SK-N-SH (cell line): ENCODE data around the gene TDRD9. TPM values are rescaled to one million over a fixed set of nuclear protein-coding genes. Genes with fewer than 3 reads are reported as not detected.

Source experiments
- CTCF ChIA-PET: fragments of 300-600, 350-600 bp; formaldehyde crosslinking; extraction: SDS; loops from one replicate; lab custom pipeline; 2021; lab: Yijun Ruan, JAX
- POLR2A ChIA-PET: fragments of 350-600 bp; sonication (Branson Sonifier 250); formaldehyde crosslinking; extraction: SDS; loops from one replicate; lab custom pipeline; 2020; ENCODE audit warnings: antibody characterized with exemption, inconsistent platforms; lab: Yijun Ruan, JAX
- DNase-seq: peaks from one replicate; pipeline ENCODE4 v3.0.0; 2012
- H2AFZ ChIP-seq: fragments of 200-600 bp; sonication (generic); 2 replicates; pipeline ENCODE4 v1.8.1; 2016; ENCODE audit warnings: antibody characterized with exemption, mild to moderate bottlenecking, low read depth
- H3F3A ChIP-seq: fragments of 200-600 bp; sonication (generic); replicated peaks from 2 replicates; pipeline ENCODE3; 2016; ENCODE audit warnings: antibody characterized with exemption, mild to moderate bottlenecking; ENCODE audit not compliant: insufficient read depth
- H3K27ac ChIP-seq, 2 experiments: fragments of 200-500 bp in 1 of 2; fragments of 200-600 bp in 1 of 2; sonication (Bioruptor generic) in 1 of 2; sonication (generic), shearing (Covaris generic) in 1 of 2; 2 replicates each; pipeline versions ENCODE4 v1.5.1 to v1.6.1; 2014 to 2016; ENCODE audit warnings: low read depth in 2 of 2, inconsistent platforms in 1 of 2, low read length in 1 of 2, mild to moderate bottlenecking in 1 of 2, mixed read lengths in 1 of 2
- H3K27me3 ChIP-seq: fragments of 200-600 bp; sonication (generic), shearing (Covaris generic); 2 replicates; pipeline ENCODE4 v1.6.1; 2016; ENCODE audit warnings: mixed run types; ENCODE audit not compliant: insufficient read depth
- H3K36me3 ChIP-seq, 2 experiments: fragments of 200-500 bp in 1 of 2; fragments of 200-600 bp in 1 of 2; sonication (Bioruptor generic) in 1 of 2; sonication (generic) in 1 of 2; replicated peaks in 1 of 2; 2 replicates each; pipeline versions ENCODE3 to v1.5.1; 2014 to 2016; ENCODE audit warnings: low read length in 1 of 2, mild to moderate bottlenecking in 1 of 2; ENCODE audit not compliant: insufficient read depth in 2 of 2, control insufficient read depth in 1 of 2
- H3K4me1 ChIP-seq, 2 experiments: fragments of 200-500 bp in 1 of 2; fragments of 200-600 bp in 1 of 2; sonication (Bioruptor generic) in 1 of 2; sonication (generic), shearing (Covaris generic) in 1 of 2; 2 replicates each; pipeline versions ENCODE4 v1.5.1 to v1.6.1; 2014 to 2016; ENCODE audit warnings: low read depth in 1 of 2, low read length in 1 of 2, mixed run types in 1 of 2; ENCODE audit not compliant: insufficient read depth in 2 of 2, control insufficient read depth in 1 of 2
- H3K4me2 ChIP-seq: fragments of 200-600 bp; sonication (generic), shearing (Covaris generic); 2 replicates; pipeline ENCODE4 v1.6.1; 2017; ENCODE audit warnings: mixed run types
- H3K4me3 ChIP-seq, 2 experiments: fragments of 200-500 bp in 1 of 2; fragments of 200-600 bp in 1 of 2; sonication (Bioruptor generic) in 1 of 2; sonication (generic), shearing (Covaris generic) in 1 of 2; 2 replicates each; pipeline versions ENCODE4 v1.5.1 to v1.8.1; 2014 to 2016; ENCODE audit warnings: low read depth in 2 of 2, inconsistent platforms in 1 of 2, low read length in 1 of 2, mild to moderate bottlenecking in 1 of 2, mixed read lengths in 1 of 2, moderate library complexity in 1 of 2
- H3K79me2 ChIP-seq: fragments of 200-600 bp; sonication (generic); 2 replicates; pipeline ENCODE4 v1.8.1; 2017; ENCODE audit warnings: mild to moderate bottlenecking; ENCODE audit not compliant: insufficient read depth
- H3K9ac ChIP-seq: fragments of 200-600 bp; sonication (generic); 2 replicates; pipeline ENCODE4 v1.6.1; 2017; ENCODE audit warnings: mixed run types
- H3K9me2 ChIP-seq: fragments of 200-600 bp; sonication (generic); 2 replicates; pipeline ENCODE4 v1.6.1; 2017; ENCODE audit warnings: mixed run types
- H3K9me3 ChIP-seq: fragments of 200-600 bp; sonication (generic); 2 replicates; pipeline ENCODE4 v1.6.1; 2017; ENCODE audit warnings: mixed run types, mild to moderate bottlenecking, moderate library complexity
- H4K20me1 ChIP-seq: fragments of 200-600 bp; sonication (generic); 2 replicates; pipeline ENCODE4 v1.6.1; 2017; ENCODE audit warnings: mild to moderate bottlenecking, mixed run types; ENCODE audit not compliant: insufficient read depth
- CHD2 ChIP-seq: fragments of 150-350 bp; IDR thresholded peaks from 2 replicates; pipeline ENCODE4 v1.6.1; 2018; ENCODE audit warnings: low read length; ENCODE audit not compliant: partially characterized antibody
- EZH2phosphoT487 ChIP-seq: fragments of 200-600 bp; sonication (generic); IDR thresholded peaks from 2 replicates; pipeline ENCODE4 v1.6.1; 2017; ENCODE audit warnings: low read depth, mixed run types, mild to moderate bottlenecking, antibody characterized with exemption, moderate library complexity, borderline replicate concordance
- FOSL2 ChIP-seq: IDR thresholded peaks from 2 replicates; pipeline ENCODE4 v1.4.0; 2012; ENCODE audit warnings: low read depth, mild to moderate bottlenecking, moderate library complexity, borderline replicate concordance
- FOXJ3 ChIP-seq: sonication (generic); formaldehyde crosslinking; IDR thresholded peaks from 2 replicates; pipeline ENCODE4 v1.5.1; 2020; ENCODE audit warnings: mild to moderate bottlenecking, missing genetic modification reagents
- MXI1 ChIP-seq: IDR thresholded peaks from 2 replicates; pipeline ENCODE4 v1.6.1; 2012; ENCODE audit warnings: mild to moderate bottlenecking, low read depth, low read length, improper control_type of control experiment
- NFIC ChIP-seq: IDR thresholded peaks from 2 replicates; pipeline ENCODE4 v1.4.0; 2012; ENCODE audit warnings: borderline replicate concordance
- RAD21 ChIP-seq: IDR thresholded peaks from 2 replicates; pipeline ENCODE4 v1.6.1; 2012; ENCODE audit warnings: mild to moderate bottlenecking, low read length
- RCOR1 ChIP-seq: fragments of 150-350 bp; IDR thresholded peaks from 2 replicates; pipeline ENCODE4 v1.6.1; 2017; ENCODE audit warnings: antibody characterized with exemption, low read length
- RXRA ChIP-seq: IDR thresholded peaks from 2 replicates; pipeline ENCODE4 v1.4.0; 2012; ENCODE audit warnings: low read depth, mild to moderate bottlenecking, borderline replicate concordance
- SIN3A ChIP-seq: IDR thresholded peaks from 2 replicates; pipeline ENCODE4 v1.6.1; 2012; ENCODE audit warnings: low read depth, mild to moderate bottlenecking, low read length, moderate library complexity, borderline replicate concordance
- TCF12 ChIP-seq: IDR thresholded peaks from 2 replicates; pipeline ENCODE4 v1.4.0; 2012
- TEAD4 ChIP-seq: IDR thresholded peaks from 2 replicates; pipeline ENCODE4 v1.4.0; 2012; ENCODE audit warnings: mild to moderate bottlenecking, borderline replicate concordance; ENCODE audit not compliant: insufficient read depth
- WGBS: methylation state at CpG from one replicate; pipeline ENCODE4 v1.1.6; 2017; ENCODE audit warnings: low lambda C conversion rate; 5-methylcytosine and 5-hydroxymethylcytosine counted together
- polyA plus RNA-seq, 3 experiments: library from polyadenylated mRNA; depleted of rRNA; stranded (reverse); fragments of >200 nt; gene quantifications; 2 replicates each; pipeline ENCODE4 v1.2.3, GENCODE V29; 2012
- TF ChIP-seq, protein P1 (sequence below): IDR thresholded peaks from 2 replicates; pipeline ENCODE4 v1.4.0; 2012; ENCODE audit warnings: low read depth, borderline replicate concordance
- TF ChIP-seq, protein P2 (sequence below): IDR thresholded peaks from 2 replicates; pipeline ENCODE4 v1.6.1; 2012; ENCODE audit warnings: mild to moderate bottlenecking, low read depth, low read length, moderate library complexity
- TF ChIP-seq, protein P3 (sequence below): IDR thresholded peaks from 2 replicates; pipeline ENCODE4 v1.4.0; 2012; ENCODE audit warnings: low read depth, borderline replicate concordance

The TDRD9 gene
- polyA plus RNA-seq, 1 of the 3 experiments (the other 2 are of a cell fraction), result not detected

DNA sequence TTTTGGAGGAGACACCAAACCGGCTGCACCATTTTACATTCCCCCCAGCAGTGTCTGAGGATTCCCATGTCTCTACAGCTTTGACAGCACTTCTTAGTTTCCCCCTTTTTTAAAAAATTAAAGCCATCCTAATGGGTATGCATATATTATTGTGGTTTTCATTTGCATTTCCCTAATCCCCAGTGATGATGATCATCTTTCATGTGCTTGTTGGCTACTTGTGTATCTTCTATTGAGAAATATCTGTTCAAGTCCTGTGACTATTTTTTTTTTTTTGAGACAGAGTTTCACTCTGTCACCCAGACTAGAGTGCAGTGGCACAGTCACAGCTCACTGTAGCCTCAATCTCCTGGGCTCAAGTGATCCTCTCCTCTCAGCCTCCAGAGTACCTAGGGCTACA is 134.0 kb downstream of the TDRD9 start:
- Histone ChIP-seq H3K4me3 (no peak overlapping the region), H4K20me1 (no peaks in the 10 kb centered on the region), H3K9me3 (no peaks in the 10 kb centered on the region), H3K36me3 (no peaks in the 10 kb centered on the region), H3F3A (no peaks in the 10 kb centered on the region), H3K9ac (no peak overlapping the region), H3K27ac (no peak overlapping the region), H3K9me2 (no peaks in the 10 kb centered on the region), H2AFZ (no peak overlapping the region), H3K4me1 (no peaks in the 10 kb centered on the region), H3K27me3 (no peaks in the 10 kb centered on the region), H3K4me2 (no peak overlapping the region), H3K79me2 (no peaks in the 10 kb centered on the region)
- ChIA-PET POLR2A (no interaction called here), CTCF (interaction anchor here (1.7 kb wide), 1 partner anchor 16 kb away, joined by 5 read pairs; no protein-coding TSS in a partner anchor)
- WGBS, result 28% methylated on average over 1 of the region's 1 CpG
- TF ChIP-seq FOSL2 (no peak), FOXJ3 (CRISPR knock-in tag) (no peak), MXI1 (no peak), RCOR1 (no peak), TCF12 (no peak), CHD2 (no peak), RAD21 (no peak), TEAD4 (no peak), EZH2phosphoT487 (no peak), NFIC (no peak), SIN3A (no peak), RXRA (no peak)
- TF ChIP-seq, protein P1, sequence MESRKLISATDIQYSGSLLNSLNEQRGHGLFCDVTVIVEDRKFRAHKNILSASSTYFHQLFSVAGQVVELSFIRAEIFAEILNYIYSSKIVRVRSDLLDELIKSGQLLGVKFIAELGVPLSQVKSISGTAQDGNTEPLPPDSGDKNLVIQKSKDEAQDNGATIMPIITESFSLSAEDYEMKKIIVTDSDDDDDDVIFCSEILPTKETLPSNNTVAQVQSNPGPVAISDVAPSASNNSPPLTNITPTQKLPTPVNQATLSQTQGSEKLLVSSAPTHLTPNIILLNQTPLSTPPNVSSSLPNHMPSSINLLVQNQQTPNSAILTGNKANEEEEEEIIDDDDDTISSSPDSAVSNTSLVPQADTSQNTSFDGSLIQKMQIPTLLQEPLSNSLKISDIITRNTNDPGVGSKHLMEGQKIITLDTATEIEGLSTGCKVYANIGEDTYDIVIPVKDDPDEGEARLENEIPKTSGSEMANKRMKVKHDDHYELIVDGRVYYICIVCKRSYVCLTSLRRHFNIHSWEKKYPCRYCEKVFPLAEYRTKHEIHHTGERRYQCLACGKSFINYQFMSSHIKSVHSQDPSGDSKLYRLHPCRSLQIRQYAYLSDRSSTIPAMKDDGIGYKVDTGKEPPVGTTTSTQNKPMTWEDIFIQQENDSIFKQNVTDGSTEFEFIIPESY, result no peak
- TF ChIP-seq, protein P2, sequence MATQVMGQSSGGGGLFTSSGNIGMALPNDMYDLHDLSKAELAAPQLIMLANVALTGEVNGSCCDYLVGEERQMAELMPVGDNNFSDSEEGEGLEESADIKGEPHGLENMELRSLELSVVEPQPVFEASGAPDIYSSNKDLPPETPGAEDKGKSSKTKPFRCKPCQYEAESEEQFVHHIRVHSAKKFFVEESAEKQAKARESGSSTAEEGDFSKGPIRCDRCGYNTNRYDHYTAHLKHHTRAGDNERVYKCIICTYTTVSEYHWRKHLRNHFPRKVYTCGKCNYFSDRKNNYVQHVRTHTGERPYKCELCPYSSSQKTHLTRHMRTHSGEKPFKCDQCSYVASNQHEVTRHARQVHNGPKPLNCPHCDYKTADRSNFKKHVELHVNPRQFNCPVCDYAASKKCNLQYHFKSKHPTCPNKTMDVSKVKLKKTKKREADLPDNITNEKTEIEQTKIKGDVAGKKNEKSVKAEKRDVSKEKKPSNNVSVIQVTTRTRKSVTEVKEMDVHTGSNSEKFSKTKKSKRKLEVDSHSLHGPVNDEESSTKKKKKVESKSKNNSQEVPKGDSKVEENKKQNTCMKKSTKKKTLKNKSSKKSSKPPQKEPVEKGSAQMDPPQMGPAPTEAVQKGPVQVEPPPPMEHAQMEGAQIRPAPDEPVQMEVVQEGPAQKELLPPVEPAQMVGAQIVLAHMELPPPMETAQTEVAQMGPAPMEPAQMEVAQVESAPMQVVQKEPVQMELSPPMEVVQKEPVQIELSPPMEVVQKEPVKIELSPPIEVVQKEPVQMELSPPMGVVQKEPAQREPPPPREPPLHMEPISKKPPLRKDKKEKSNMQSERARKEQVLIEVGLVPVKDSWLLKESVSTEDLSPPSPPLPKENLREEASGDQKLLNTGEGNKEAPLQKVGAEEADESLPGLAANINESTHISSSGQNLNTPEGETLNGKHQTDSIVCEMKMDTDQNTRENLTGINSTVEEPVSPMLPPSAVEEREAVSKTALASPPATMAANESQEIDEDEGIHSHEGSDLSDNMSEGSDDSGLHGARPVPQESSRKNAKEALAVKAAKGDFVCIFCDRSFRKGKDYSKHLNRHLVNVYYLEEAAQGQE, result no peak
- TF ChIP-seq, protein P3, sequence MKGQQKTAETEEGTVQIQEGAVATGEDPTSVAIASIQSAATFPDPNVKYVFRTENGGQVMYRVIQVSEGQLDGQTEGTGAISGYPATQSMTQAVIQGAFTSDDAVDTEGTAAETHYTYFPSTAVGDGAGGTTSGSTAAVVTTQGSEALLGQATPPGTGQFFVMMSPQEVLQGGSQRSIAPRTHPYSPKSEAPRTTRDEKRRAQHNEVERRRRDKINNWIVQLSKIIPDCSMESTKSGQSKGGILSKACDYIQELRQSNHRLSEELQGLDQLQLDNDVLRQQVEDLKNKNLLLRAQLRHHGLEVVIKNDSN, result no peak
- DNase-seq, result no peak
